Measurements from ENCODE around the gene MRPL34. TPM values are rescaled to one million over a fixed set of nuclear protein-coding genes. Genes with fewer than 3 reads are reported as not detected.

The MRPL34 gene
- total and polyA plus RNA-seq, 9 of the 15 experiments (the other 6 are each of a cell fraction or from before 2014, with no cell fraction given): 11.5 to 256 (median 72.5) TPM

DNA sequence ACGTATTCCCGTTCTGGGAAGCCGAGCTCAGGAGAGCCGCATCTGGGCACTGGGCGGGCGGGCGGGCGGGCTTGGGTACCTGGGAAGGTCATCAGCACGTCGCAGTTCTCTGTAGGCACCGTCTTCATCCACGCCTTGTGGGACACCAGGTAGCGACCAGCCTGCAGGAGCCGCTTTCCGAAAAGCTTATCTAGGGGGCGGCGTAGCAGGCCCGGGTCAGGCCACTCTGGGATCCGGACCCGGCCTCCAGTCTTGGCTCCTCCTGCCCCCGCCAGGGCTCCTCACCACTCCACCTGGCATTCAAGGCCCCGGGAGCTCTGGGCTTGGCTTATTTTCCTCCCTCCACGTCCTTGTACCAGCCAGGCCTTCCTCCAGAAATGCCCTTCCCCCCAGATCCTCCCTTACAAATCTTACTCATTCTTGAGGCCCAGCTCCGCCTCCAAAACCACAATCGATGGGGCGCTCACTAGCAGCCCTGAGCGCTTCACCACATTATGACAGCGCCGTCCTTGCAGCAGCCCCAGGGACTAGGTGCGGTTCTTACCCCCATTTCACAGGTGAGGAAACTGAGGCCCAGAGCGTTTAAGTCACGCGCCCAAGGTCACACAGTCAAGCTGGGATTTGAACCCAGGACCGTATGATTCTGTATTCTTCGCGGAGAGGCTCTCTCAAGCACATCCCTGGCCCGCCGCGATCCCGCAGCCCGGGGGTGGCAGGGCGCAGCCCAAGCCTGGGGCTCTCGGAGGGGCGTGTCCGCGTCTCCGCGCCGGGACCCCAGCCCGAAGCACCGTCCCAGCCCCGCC is 28.1 kb downstream of the MRPL34 start:
- in situ Hi-C loops (cut with MboI) (no loop called here), intact Hi-C loops (cut with micrococcal nuclease) (loop anchor here (1.0 to 2.0 kb wide), 2 partner anchors 25 to 41 kb away; partner anchors contain the start of gene DDA1)
- peak overlapping the region; percentile 90 for H2AFZ ChIP-seq (ENCODE audit: low read depth, low read length)
- no peaks in the 10 kb centered on the region for H3K9me1 ChIP-seq (ENCODE audit: control insufficient read depth, insufficient read depth, low read length)
- no peaks in the 10 kb centered on the region; the same call in 1 of the 2 replicates for H3K9me3 ChIP-seq (replicated peaks; ENCODE audit: control insufficient read depth, insufficient read depth, low read depth, low read length)
- H3K36me3 ChIP-seq (ENCODE audit: control insufficient read depth, insufficient read depth, low read length): peaks cover 12% of the 10 kb centered on the region; the same call in 1 of the 3 replicates
- H3K27ac ChIP-seq (ENCODE audit: extremely low read depth, low read depth, low read length): peak overlapping the region; percentile 75
- no peaks in the 10 kb centered on the region for H3K27me3 ChIP-seq (ENCODE audit: control insufficient read depth in 2 of 2, insufficient read depth in 2 of 2, low read length in 2 of 2)
- ATAC-seq: peak; percentile 27
- H3K9ac ChIP-seq (ENCODE audit: insufficient read depth in 1 of 2, low read depth in 2 of 2, low read length in 2 of 2): peak overlapping the region; percentile 69 to 90
- peak overlapping the region; percentile 76 for H3K4me2 ChIP-seq (ENCODE audit: insufficient read depth, low read length)
- 11% methylated on average over 46 of the region's 52 CpGs for WGBS (ENCODE audit: insufficient coverage, low coverage, missing lambda C conversion rate)
- H3K4me3 ChIP-seq: peak overlapping the region; percentile 69
- ChIA-PET CTCF (ENCODE audit: low intra/inter-chr PET ratio) (interaction anchor here (0.6 to 1.5 kb wide), 2 partner anchors 28 to 46 kb away, joined by 3 read pairs; partner anchors contain the start of gene MRPL34), POLR2A (interaction anchor here (0.6 to 7.9 kb wide), 13 partner anchors 9 to 343 kb away, joined by 3 to 78 read pairs (median 3); partner anchors contain the start of genes BST2 and DDA1)
- DNase-seq (ENCODE audit: extremely low read depth in 1 of 4, low spot score in 3 of 4): peak; percentile 69 to 95 (median 78)
- H4K20me1 ChIP-seq (replicated peaks; ENCODE audit: control insufficient read depth, insufficient read depth, low read length): no peaks in the 10 kb centered on the region; the same call in 1 of the 2 replicates
- peaks cover 22% of the 10 kb centered on the region for H3K79me2 ChIP-seq (ENCODE audit: control insufficient read depth, insufficient read depth, low read length)
- TSS peak; percentile 21 for BruUV-seq (replicated peaks)
- FAIRE-seq: peak; percentile 92
- peaks cover 29 to 72% of the 10 kb centered on the region in 2 experiments; a peak in 4 of 5 replicates for H3K4me1 ChIP-seq (replicated peaks in 1 of 2; ENCODE audit: control insufficient read depth in 2 of 2, insufficient read depth in 2 of 2, low read length in 2 of 2)
- peak; percentile 47; the same call in 1 of the 2 replicates for TF ChIP-seq KDM2B (CRISPR knock-in tag; IDR thresholded peaks at IDR 0.05)
- TF ChIP-seq HMG20B (CRISPR knock-in tag; IDR thresholded peaks at IDR 0.05): no peak
- TF ChIP-seq SP2 (IDR thresholded peaks at IDR 0.05; ENCODE audit: extremely low read depth, low read depth, low read length, poor library complexity, severe bottlenecking): peak; percentile 41
- TF ChIP-seq, protein P1, sequence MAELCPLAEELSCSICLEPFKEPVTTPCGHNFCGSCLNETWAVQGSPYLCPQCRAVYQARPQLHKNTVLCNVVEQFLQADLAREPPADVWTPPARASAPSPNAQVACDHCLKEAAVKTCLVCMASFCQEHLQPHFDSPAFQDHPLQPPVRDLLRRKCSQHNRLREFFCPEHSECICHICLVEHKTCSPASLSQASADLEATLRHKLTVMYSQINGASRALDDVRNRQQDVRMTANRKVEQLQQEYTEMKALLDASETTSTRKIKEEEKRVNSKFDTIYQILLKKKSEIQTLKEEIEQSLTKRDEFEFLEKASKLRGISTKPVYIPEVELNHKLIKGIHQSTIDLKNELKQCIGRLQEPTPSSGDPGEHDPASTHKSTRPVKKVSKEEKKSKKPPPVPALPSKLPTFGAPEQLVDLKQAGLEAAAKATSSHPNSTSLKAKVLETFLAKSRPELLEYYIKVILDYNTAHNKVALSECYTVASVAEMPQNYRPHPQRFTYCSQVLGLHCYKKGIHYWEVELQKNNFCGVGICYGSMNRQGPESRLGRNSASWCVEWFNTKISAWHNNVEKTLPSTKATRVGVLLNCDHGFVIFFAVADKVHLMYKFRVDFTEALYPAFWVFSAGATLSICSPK (IDR thresholded peaks at IDR 0.05; ENCODE audit: borderline replicate concordance): no peak
- 0 out of 2 replicates have a peak, but pooled peaks have one; percentile 41 for TF ChIP-seq CHD2 (IDR thresholded peaks at IDR 0.05; ENCODE audit: low read depth, low read length)
- no peak; the same call in 1 of the 2 replicates for TF ChIP-seq MTA3 (IDR thresholded peaks at IDR 0.05; ENCODE audit: borderline replicate concordance)
- TF ChIP-seq YY1 (IDR thresholded peaks at IDR 0.05; ENCODE audit: borderline replicate concordance in 1 of 3, control insufficient read depth in 1 of 3, extremely low read depth in 1 of 3, insufficient read depth in 3 of 3, insufficient read length in 1 of 3, insufficient replicate concordance in 2 of 3, low read depth in 1 of 3, low read length in 2 of 3): peak in 1 of 3 experiments; percentile 44
- TF ChIP-seq CREM (IDR thresholded peaks at IDR 0.05; ENCODE audit: low read depth): peak; percentile 57
- peak; percentile 72 for TF ChIP-seq DACH1 (IDR thresholded peaks at IDR 0.05; ENCODE audit: partially characterized antibody)
- TF ChIP-seq MLLT1 (IDR thresholded peaks at IDR 0.05): peak in 1 of 2 experiments; percentile 96; a peak in 2 of 4 replicates
- peak; percentile 49 for TF ChIP-seq CTCFL (IDR thresholded peaks at IDR 0.05; ENCODE audit: borderline replicate concordance, insufficient read depth, low read depth, low read length, poor library complexity, severe bottlenecking)

Measured in K562 (cell line).